H1 (cell line): ENCODE results near the gene TMCO1. TPM values are rescaled to one million over a fixed set of nuclear protein-coding genes. Genes with fewer than 3 reads are reported as not detected.

ENCODE experiments used
- CTCF ChIA-PET: fragments of 300-600 bp; sonication (Branson Sonifier 250); formaldehyde crosslinking; loops from one replicate; lab custom pipeline; 2021; ENCODE audit not compliant: partially characterized antibody; lab: Charles Lee
- POLR2A ChIA-PET: fragments of 300-600 bp; sonication (Branson Sonifier 250); formaldehyde crosslinking; loops from one replicate; lab custom pipeline; 2021; ENCODE audit warnings: inconsistent platforms; ENCODE audit not compliant: partially characterized antibody; lab: Charles Lee
- DNase-seq, 2 experiments: peaks; one replicate each; pipeline versions ENCODE4 v3.0.0 to v3.0.0-alpha.2; 2010 to 2022; ENCODE audit warnings: low spot score in 2 of 2, low read depth in 1 of 2, mixed read lengths in 1 of 2
- FAIRE-seq: peaks from 2 replicates; lab custom pipeline; 2011; peaks lifted over from hg19 to GRCh38; lab: Jason Lieb, UNC
- H2AFZ ChIP-seq: 2 replicates; pipeline ENCODE4 v1.8.1; 2012; ENCODE audit warnings: low read length, inconsistent platforms
- H2AK5ac ChIP-seq: 2 replicates; pipeline ENCODE4 v1.6.1; 2013; ENCODE audit warnings: low read depth, low read length
- H2BK120ac ChIP-seq: replicated peaks from 2 replicates; pipeline ENCODE3; 2013; ENCODE audit warnings: low read depth, low read length, inconsistent platforms
- H2BK12ac ChIP-seq: 2 replicates; pipeline ENCODE4 v1.6.1; 2013; ENCODE audit warnings: low read depth, low read length
- H2BK15ac ChIP-seq: 2 replicates; pipeline ENCODE4 v1.6.1; 2013; ENCODE audit warnings: low read length
- H2BK20ac ChIP-seq: 2 replicates; pipeline ENCODE4 v1.6.1; 2013; ENCODE audit warnings: low read length
- H2BK5ac ChIP-seq: 2 replicates; pipeline ENCODE4 v1.6.1; 2013; ENCODE audit warnings: low read depth, low read length
- H3K14ac ChIP-seq: 2 replicates; pipeline ENCODE4 v1.6.1; 2013; ENCODE audit warnings: inconsistent platforms; ENCODE audit not compliant: insufficient read length
- H3K18ac ChIP-seq: 2 replicates; pipeline ENCODE4 v1.6.1; 2013; ENCODE audit warnings: low read length; ENCODE audit errors: extremely low read depth
- H3K23ac ChIP-seq: 2 replicates; pipeline ENCODE4 v1.6.1; 2013; ENCODE audit warnings: inconsistent platforms; ENCODE audit not compliant: insufficient read length
- H3K23me2 ChIP-seq: 2 replicates; pipeline ENCODE4 v1.6.1; 2013; ENCODE audit warnings: low read depth, low read length
- H3K27ac ChIP-seq: 2 replicates; pipeline ENCODE4 v1.6.1; 2011; ENCODE audit warnings: low read depth, low read length, inconsistent platforms
- H3K27me3 ChIP-seq, 4 experiments: replicated peaks in 1 of 4; 1 replicate in 1 of 4; 2 replicates in 3 of 4; pipeline versions ENCODE4 v1.6.1 to v1.8.1; 2011 to 2013; ENCODE audit warnings: low read length in 3 of 4, mild to moderate bottlenecking in 3 of 4, inconsistent platforms in 2 of 4, mixed read lengths in 2 of 4, moderate library complexity in 1 of 4; ENCODE audit not compliant: control insufficient read depth in 3 of 4, insufficient read depth in 3 of 4; ENCODE audit errors: extremely low read depth in 1 of 4
- H3K36me3 ChIP-seq, 4 experiments: 2 replicates each; pipeline versions ENCODE4 v1.6.1 to v1.8.1; 2011 to 2013; ENCODE audit warnings: mild to moderate bottlenecking in 4 of 4, low read length in 3 of 4, moderate library complexity in 2 of 4, control low read depth in 1 of 4, inconsistent platforms in 1 of 4; ENCODE audit not compliant: insufficient read depth in 4 of 4, control insufficient read depth in 2 of 4
- H3K4ac ChIP-seq: replicated peaks from 2 replicates; pipeline ENCODE3; 2013; ENCODE audit warnings: low read length, low read depth, mixed read lengths, inconsistent platforms; ENCODE audit not compliant: insufficient read length
- H3K4me1 ChIP-seq, 4 experiments: replicated peaks in 1 of 4; 1 replicate in 1 of 4; 2 replicates in 3 of 4; pipeline versions ENCODE4 v1.6.1 to v1.8.1; 2011 to 2013; ENCODE audit warnings: low read length in 3 of 4, inconsistent platforms in 2 of 4, mixed read lengths in 1 of 4; ENCODE audit not compliant: insufficient read depth in 4 of 4, control insufficient read depth in 3 of 4
- H3K4me2 ChIP-seq, 2 experiments: 2 replicates each; pipeline versions ENCODE4 v1.6.1 to v1.8.1; 2011 to 2013; ENCODE audit warnings: low read depth in 2 of 2, low read length in 2 of 2, control low read depth in 1 of 2, inconsistent platforms in 1 of 2, mild to moderate bottlenecking in 1 of 2; ENCODE audit not compliant: insufficient read depth in 1 of 2
- H3K4me3 ChIP-seq, 4 experiments: fragments of 200-600, 300-600 bp in 1 of 4; sonication (generic), shearing (Covaris generic), sonication (Bioruptor Twin) in 1 of 4; 2 replicates each; pipeline versions ENCODE4 v1.5.1 to v1.8.1; 2011 to 2016; ENCODE audit warnings: low read length in 4 of 4, low read depth in 3 of 4, control low read depth in 2 of 4, inconsistent platforms in 2 of 4, mild to moderate bottlenecking in 2 of 4, mixed read lengths in 1 of 4, moderate library complexity in 1 of 4; ENCODE audit not compliant: insufficient read depth in 2 of 4; ENCODE audit errors: extremely low read depth in 1 of 4
- H3K56ac ChIP-seq: replicated peaks from 2 replicates; pipeline ENCODE3; 2013; ENCODE audit warnings: low read depth, mild to moderate bottlenecking, mixed read lengths, low read length, inconsistent platforms; ENCODE audit not compliant: insufficient read length
- H3K79me1 ChIP-seq: 2 replicates; pipeline ENCODE4 v1.6.1; 2013; ENCODE audit warnings: low read depth, low read length, control low read depth
- H3K79me2 ChIP-seq, 2 experiments: 2 replicates each; pipeline versions ENCODE4 v1.6.1 to v1.8.1; 2012 to 2013; ENCODE audit warnings: low read length in 2 of 2, mild to moderate bottlenecking in 2 of 2, inconsistent platforms in 1 of 2; ENCODE audit not compliant: insufficient read depth in 2 of 2, control insufficient read depth in 1 of 2
- H3K9ac ChIP-seq, 4 experiments: replicated peaks in 1 of 4; 1 replicate in 1 of 4; 2 replicates in 3 of 4; pipeline versions ENCODE4 v1.6.1 to v1.8.1; 2011 to 2013; ENCODE audit warnings: low read depth in 3 of 4, low read length in 3 of 4, control low read depth in 2 of 4, mild to moderate bottlenecking in 2 of 4, moderate library complexity in 2 of 4, inconsistent platforms in 1 of 4; ENCODE audit errors: extremely low read depth in 1 of 4
- H3K9me3 ChIP-seq, 2 experiments: 2 replicates each; pipeline versions ENCODE4 v1.6.1 to v1.8.1; 2012 to 2013; ENCODE audit warnings: mild to moderate bottlenecking in 2 of 2, moderate library complexity in 2 of 2, control low read depth in 1 of 2, inconsistent platforms in 1 of 2, low read depth in 1 of 2, low read length in 1 of 2, mixed read lengths in 1 of 2; ENCODE audit not compliant: insufficient read depth in 2 of 2
- H4K20me1 ChIP-seq, 2 experiments: replicated peaks in 1 of 2; 2 replicates each; pipeline versions ENCODE3 to v1.8.1; 2011 to 2013; ENCODE audit warnings: inconsistent platforms in 2 of 2, low read length in 2 of 2, mild to moderate bottlenecking in 1 of 2; ENCODE audit not compliant: insufficient read depth in 2 of 2, control insufficient read depth in 1 of 2
- H4K5ac ChIP-seq: 2 replicates; pipeline ENCODE4 v1.6.1; 2013; ENCODE audit warnings: low read length, low read depth, mixed read lengths, inconsistent platforms; ENCODE audit not compliant: insufficient read length
- H4K8ac ChIP-seq: 2 replicates; pipeline ENCODE4 v1.8.0; 2013; ENCODE audit warnings: mild to moderate bottlenecking, moderate library complexity, low read length, inconsistent platforms; ENCODE audit not compliant: insufficient read depth; ENCODE audit errors: extremely low read depth
- H4K91ac ChIP-seq: replicated peaks from 2 replicates; pipeline ENCODE3; 2013; ENCODE audit warnings: low read length, mixed read lengths, inconsistent platforms; ENCODE audit not compliant: insufficient read length
- BACH1 ChIP-seq: IDR thresholded peaks from 2 replicates; pipeline ENCODE4 v1.6.1; 2012; ENCODE audit warnings: low read length, improper control_type of control experiment
- BCL11A ChIP-seq, 2 experiments: IDR thresholded peaks; one replicate each; pipeline ENCODE4 v1.6.1; 2011; ENCODE audit warnings: low read depth in 2 of 2, low read length in 2 of 2, mild to moderate bottlenecking in 2 of 2
- HDAC6 ChIP-seq: IDR thresholded peaks from one replicate; pipeline ENCODE4 v1.7.1; 2012; ENCODE audit warnings: low read depth, mild to moderate bottlenecking, inconsistent platforms, low read length, moderate library complexity
- RBBP5 ChIP-seq: IDR thresholded peaks from 2 replicates; pipeline ENCODE4 v1.7.1; 2012; ENCODE audit warnings: low read depth, mild to moderate bottlenecking, inconsistent platforms, low read length, moderate library complexity, borderline replicate concordance
- SRF ChIP-seq: IDR thresholded peaks from 2 replicates; pipeline ENCODE4 v1.6.1; 2011; ENCODE audit warnings: mild to moderate bottlenecking, low read depth, low read length, moderate library complexity
- TCF12 ChIP-seq: IDR thresholded peaks from 2 replicates; pipeline ENCODE4 v1.6.1; 2011; ENCODE audit warnings: low read depth, mild to moderate bottlenecking, low read length
- WGBS, 2 experiments: shearing (Covaris generic) in 1 of 2; methylation state at CpG; one replicate each; pipeline versions ENCODE4 v1.1.6 to v1.1.7; 2013 to 2015; ENCODE audit warnings: low lambda C conversion rate in 2 of 2, mixed read lengths in 2 of 2, inconsistent platforms in 1 of 2, low coverage in 1 of 2, missing lambda C conversion rate in 1 of 2; ENCODE audit not compliant: insufficient replicate concordance in 2 of 2, insufficient coverage in 1 of 2, insufficient read length in 1 of 2; ENCODE audit errors: extremely low coverage in 1 of 2, missing lambda C conversion rate in 1 of 2; 5-methylcytosine and 5-hydroxymethylcytosine counted together
- polyA plus RNA-seq, 7 experiments: library from polyadenylated mRNA; depleted of rRNA in 3 of 7; stranded (reverse) in 5 of 7; unstranded in 2 of 7; fragments of >200 nt in 5 of 7; fragments of 200-250 nt in 2 of 7; gene quantifications; 1 replicate in 5 of 7; 2 replicates in 1 of 7; 4 replicates in 1 of 7; pipeline versions ENCODE4 v1.2.1 to v1.2.3, GENCODE V29; 2011 to 2013; ENCODE audit warnings: missing spikeins in 2 of 7, mixed read lengths in 2 of 7
- total RNA-seq: library from RNA; stranded (reverse); fragmentation: NEBNext Ultra II Directional; extraction: Animal tissue kit (Norgen Biotek cat#: 25700); gene quantifications from 2 replicates; pipeline ENCODE4 v1.2.1, GENCODE V29; 2021

The TMCO1 gene
- total and polyA plus RNA-seq, 2 of the 8 experiments (the other 6 are each of a cell fraction or from before 2014, with no cell fraction given), result 61.6 to 63.8 TPM

GRCh38 chr1:165762725-165763124 is 5.9 kb downstream of the TMCO1 start:
- Histone ChIP-seq H2BK12ac (no peak overlapping the region), H3K27ac (no peak overlapping the region), H4K8ac (no peak overlapping the region), H2BK15ac (no peak overlapping the region), H2AK5ac (no peak overlapping the region), H3K4me3 (no peak overlapping the region), H3K79me2 (no peaks in the 10 kb centered on the region), H3K56ac (no peak overlapping the region), H4K20me1 (peaks cover 0 to 1% of the 10 kb centered on the region in 2 experiments), H3K9ac (no peak overlapping the region), H3K18ac (no peak overlapping the region), H2AFZ (no peak overlapping the region), H3K23ac (no peak overlapping the region), H2BK20ac (no peak overlapping the region), H3K27me3 (no peaks in the 10 kb centered on the region), H2BK5ac (no peak overlapping the region), H4K5ac (no peak overlapping the region), H3K23me2 (no peaks in the 10 kb centered on the region), H3K36me3 (no peaks in the 10 kb centered on the region), H3K4me2 (no peak overlapping the region), H4K91ac (no peak overlapping the region), H3K79me1 (no peaks in the 10 kb centered on the region; the same call in none of the 2 replicates), H3K4ac (no peak overlapping the region), H3K4me1 (no peaks in the 10 kb centered on the region; a peak in 1 of 7 replicates), H3K14ac (no peak overlapping the region), H3K9me3 (no peaks in the 10 kb centered on the region), H2BK120ac (no peak overlapping the region)
- ChIA-PET POLR2A (no interaction called here), CTCF (no interaction called here)
- FAIRE-seq (no peak), DNase-seq (no peak)
- 92% methylated on average over 1 of the region's 1 CpG; no CpG with 5 or more reads in 1 of the 2 experiments for WGBS, 2 experiments
- no peak for TF ChIP-seq BACH1
- TF ChIP-seq RBBP5, result no peak
- TF ChIP-seq SRF, result no peak
- TF ChIP-seq BCL11A (IDR thresholded peaks at IDR 0.05; ENCODE audit: low read depth in 2 of 2, low read length in 2 of 2), result no peak
- no peak for TF ChIP-seq HDAC6
- TF ChIP-seq TCF12, result no peak
